ENCODE results near the gene DNAJB8.

DNA sequence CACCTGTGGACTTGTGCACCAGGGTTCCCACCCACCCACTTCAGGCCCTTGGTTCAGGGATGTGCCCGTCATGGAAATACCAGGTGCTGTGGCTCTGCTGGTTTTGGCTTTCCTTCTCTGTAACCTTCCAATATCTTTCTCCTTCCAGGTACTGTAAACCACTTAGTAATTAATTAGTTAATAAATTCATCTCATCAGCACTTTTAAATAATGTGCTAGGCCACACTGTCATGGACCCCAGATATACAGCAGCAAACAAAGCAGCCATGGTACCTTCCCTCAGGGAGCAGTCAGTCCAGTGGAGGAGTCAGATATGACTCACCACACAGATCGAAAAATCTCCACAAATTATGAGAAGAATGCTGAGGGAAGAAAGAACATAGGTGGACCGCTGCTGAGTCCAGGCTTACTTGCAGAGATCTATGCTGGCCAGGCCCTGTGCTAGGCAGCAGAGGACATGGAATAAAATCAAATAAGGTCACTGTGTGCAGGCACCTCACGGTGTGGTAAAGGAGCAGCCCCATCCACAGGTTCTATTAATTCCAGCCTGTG, 33.1 kb upstream of the DNAJB8 start:
- TF ChIP-seq, protein P1, sequence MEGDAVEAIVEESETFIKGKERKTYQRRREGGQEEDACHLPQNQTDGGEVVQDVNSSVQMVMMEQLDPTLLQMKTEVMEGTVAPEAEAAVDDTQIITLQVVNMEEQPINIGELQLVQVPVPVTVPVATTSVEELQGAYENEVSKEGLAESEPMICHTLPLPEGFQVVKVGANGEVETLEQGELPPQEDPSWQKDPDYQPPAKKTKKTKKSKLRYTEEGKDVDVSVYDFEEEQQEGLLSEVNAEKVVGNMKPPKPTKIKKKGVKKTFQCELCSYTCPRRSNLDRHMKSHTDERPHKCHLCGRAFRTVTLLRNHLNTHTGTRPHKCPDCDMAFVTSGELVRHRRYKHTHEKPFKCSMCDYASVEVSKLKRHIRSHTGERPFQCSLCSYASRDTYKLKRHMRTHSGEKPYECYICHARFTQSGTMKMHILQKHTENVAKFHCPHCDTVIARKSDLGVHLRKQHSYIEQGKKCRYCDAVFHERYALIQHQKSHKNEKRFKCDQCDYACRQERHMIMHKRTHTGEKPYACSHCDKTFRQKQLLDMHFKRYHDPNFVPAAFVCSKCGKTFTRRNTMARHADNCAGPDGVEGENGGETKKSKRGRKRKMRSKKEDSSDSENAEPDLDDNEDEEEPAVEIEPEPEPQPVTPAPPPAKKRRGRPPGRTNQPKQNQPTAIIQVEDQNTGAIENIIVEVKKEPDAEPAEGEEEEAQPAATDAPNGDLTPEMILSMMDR (IDR thresholded peaks at IDR 0.05; ENCODE audit: poor library complexity), result no peak
- no peak for TF ChIP-seq EZH2phosphoT487 (IDR thresholded peaks at IDR 0.05; ENCODE audit: low read depth, severe bottlenecking, unreplicated experiment)

Data from hepatocyte (in vitro differentiated cells).